ENCODE measurements around the gene NACA2. TPM values are rescaled to one million over a fixed set of nuclear protein-coding genes. Genes with fewer than 3 reads are reported as not detected.

NACA2 gene
- not detected in 2 replicates for total RNA-seq (2014; rRNA removed; shearing (Covaris generic))

GRCh38 chr17:61591018-61591417, at the start of gene NACA2:
TSS of gene NACA2 (minus strand) at chr17:61591219. CDS start at chr17:61591180, 39 bp downstream.

Other genes starting within 250 kb of the NACA2 start
- gene TBX2, start 191.4 kb downstream of the NACA2 start, total RNA-seq (2014; rRNA removed; shearing (Covaris generic)): 11.5 and 13.1 TPM in 2 replicates
- not detected in 2 replicates for gene TBX4, start 138.8 kb downstream of the NACA2 start, total RNA-seq (2014; rRNA removed; shearing (Covaris generic))